Measurements from ENCODE around the gene ZNF557.

DNA sequence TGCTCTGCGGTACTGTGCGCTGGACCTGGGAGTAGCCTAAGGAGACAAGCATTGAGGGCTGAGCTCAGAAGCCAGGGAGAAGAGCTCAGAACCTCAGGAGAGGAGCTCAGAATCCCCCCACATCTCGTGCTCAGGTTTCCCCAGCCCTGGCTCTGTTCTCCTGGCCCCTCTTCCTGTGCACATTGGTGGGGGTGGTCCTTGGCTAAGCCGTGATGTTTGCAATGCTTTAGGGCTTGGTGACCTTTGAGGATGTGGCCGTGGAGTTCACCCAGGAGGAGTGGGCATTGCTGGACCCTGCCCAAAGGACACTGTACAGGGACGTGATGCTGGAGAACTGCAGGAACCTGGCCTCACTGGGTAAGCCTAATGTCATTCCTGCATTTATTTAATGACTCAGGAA, 6.6 kb downstream of the ZNF557 start:
- TF ChIP-seq, protein P1, sequence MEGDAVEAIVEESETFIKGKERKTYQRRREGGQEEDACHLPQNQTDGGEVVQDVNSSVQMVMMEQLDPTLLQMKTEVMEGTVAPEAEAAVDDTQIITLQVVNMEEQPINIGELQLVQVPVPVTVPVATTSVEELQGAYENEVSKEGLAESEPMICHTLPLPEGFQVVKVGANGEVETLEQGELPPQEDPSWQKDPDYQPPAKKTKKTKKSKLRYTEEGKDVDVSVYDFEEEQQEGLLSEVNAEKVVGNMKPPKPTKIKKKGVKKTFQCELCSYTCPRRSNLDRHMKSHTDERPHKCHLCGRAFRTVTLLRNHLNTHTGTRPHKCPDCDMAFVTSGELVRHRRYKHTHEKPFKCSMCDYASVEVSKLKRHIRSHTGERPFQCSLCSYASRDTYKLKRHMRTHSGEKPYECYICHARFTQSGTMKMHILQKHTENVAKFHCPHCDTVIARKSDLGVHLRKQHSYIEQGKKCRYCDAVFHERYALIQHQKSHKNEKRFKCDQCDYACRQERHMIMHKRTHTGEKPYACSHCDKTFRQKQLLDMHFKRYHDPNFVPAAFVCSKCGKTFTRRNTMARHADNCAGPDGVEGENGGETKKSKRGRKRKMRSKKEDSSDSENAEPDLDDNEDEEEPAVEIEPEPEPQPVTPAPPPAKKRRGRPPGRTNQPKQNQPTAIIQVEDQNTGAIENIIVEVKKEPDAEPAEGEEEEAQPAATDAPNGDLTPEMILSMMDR (IDR thresholded peaks at IDR 0.05), result no peak
- TF ChIP-seq POLR2A (IDR thresholded peaks at IDR 0.05), result no peak

Measured in testis (tissue), 2 donors.